Measurements from ENCODE around the gene ANAPC5.
"Not testable (repeated sequence)": the region's sequence is repeated elsewhere in the genome, so short reads cannot be mapped to it uniquely, and the experiment has no call there.

Gene ANAPC5

GRCh38 chr12:121365416-121366062 is 13.3 kb upstream of the ANAPC5 start:
- DNase-seq: no peak

GRCh38 chr12:121364683-121365121 is 12.5 kb upstream of the ANAPC5 start:
- DNase-seq: no peak

DNA sequence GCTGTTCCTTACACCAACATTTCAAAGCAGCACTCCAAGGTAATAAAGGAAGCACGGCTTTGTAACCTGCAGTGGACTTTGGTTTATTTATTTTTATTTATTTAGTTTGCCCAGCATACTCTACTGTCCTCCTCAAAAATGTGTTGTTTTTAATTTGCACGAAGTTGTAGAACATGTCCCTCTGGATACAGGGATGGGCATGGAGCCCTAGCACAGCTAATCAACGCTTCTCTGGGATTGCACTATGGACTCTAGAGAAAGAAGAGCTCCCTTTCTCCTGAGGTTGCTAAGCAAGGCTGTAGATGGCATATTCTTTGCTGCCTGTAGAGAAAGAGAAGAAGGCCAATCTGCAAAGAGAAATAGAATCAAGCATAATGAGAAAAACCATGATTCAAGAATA is 5.9 kb upstream of the ANAPC5 start:
- no peak for DNase-seq

GRCh38 chr12:121357331-121357730 is 5.1 kb upstream of the ANAPC5 start:
- DNase-seq: no peak

DNA sequence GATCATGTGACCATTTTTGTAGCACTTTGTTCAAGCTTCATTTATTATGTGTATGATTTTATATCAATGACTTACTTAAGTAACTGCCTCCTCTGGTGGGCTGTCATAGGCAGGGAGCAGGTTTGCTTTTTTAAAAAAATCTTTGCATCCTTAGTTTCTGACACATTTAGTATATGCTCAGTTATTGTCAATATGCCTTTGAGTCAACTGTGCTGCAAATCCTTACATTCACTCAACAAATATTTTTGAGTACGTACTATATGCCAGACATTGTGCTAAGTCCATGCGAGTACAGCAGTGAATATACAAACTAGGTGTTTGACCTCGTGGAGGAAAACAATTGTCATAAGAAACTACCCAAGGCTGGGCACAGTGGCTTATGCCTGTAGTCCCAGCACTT is 4.4 kb upstream of the ANAPC5 start:
- no peak for DNase-seq

DNA sequence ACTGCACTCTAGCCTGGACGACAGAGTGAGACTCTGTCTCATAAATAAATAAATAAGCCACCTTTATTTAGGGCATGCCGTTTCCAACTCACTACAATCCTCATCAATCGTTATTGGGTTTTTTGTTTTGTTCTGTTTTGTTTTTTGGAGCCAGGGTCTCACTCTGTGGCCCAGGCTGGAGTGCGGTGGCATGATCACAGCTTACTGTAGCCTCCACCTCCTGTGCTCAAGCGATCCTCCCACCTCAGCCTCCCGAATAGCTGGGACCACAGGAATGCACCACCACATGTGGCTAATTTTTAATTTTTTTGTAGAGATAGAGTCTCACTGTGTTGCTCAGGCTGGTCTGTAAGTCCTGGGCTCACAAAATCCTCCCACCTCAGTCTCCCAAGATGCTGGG is 3.6 kb upstream of the ANAPC5 start:
- DNase-seq: no peak

DNA sequence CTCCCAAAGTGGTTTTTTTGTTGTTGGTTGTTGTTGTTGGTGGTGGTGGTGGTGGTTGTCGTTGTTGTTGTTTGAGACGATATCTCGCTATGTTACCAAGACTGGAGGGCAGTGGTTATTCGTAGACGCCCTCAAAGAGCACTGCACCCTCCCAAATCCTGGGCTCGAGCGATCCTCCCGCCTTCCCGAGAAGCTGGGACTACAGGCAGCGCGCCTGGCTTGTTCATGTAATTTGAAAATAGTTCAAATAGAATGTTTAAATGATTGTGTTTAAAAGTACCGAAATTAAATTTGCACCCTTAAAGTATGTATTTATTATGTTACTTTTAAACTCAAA is 439 bp upstream of the ANAPC5 start:
- DNase-seq: peak; percentile 83

GRCh38 chr12:121346747-121347146 is 5.5 kb downstream of the ANAPC5 start:
- no peak for DNase-seq

- no peak for DNase-seq
Observed at GRCh38 chr12:121345151-121345815, 6.9 kb downstream of the ANAPC5 start.

DNA sequence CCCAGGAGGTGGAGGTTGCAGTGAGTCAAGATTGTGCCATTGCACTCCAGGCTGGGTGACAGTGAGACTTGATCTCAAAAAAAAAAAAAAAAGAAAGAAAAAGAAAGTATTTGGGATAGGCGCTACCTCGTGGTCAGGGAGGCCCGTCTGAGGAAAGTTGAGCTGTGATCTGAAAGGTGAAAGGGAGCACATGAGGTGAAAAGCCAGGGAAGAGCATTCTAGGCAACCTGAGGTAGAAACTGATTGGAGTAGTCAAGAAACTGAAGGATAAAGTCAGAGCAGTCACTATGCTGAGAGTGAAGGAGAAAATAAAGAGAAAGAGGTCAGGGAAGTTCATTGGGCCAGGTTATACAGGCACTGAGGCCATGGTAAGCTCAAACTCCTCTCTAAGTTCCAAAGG is 7.7 kb downstream of the ANAPC5 start:
- DNase-seq: no peak

DNA sequence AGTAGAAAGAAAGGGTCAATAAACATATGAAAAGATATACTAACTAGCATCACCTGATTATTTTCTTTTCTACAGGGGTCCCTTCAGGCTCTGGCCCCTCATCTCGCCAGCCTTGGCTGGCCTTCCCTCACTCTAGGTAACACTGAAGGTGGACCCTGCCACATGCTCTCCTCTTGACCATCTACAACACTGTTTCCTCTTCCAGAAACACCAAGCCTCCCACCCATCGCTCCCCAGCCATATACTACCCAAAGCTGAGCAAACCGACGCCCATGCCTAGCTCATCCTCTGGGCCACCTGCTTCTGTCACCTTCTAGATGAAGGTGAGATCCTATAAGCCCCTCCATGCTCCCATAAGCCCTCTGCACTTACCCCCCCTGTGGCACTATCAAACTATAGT is 14.8 kb downstream of the ANAPC5 start:
- DNase-seq: no peak

- DNase-seq: peak; percentile 63
Observed at GRCh38 chr12:121334513-121335343, 17.5 kb downstream of the ANAPC5 start.

DNA sequence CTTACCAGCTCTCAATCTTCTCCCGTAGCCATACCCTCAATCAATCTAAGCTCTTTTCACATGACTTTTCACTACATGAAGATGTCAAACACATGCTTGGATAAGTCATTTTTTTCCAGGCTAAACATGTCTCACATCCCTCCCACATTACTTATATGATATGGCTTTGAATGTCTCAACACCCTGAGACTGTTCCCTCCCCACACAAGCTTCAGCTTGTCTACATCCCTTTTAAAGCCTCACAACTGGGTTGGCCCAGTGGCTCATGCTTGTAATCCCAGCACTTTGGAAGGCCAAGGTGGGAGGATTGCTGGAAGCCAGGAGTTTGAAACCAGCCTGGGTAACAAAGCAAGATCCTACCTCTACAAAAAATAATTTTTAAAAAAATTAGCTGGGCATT is 18.5 kb downstream of the ANAPC5 start:
- no peak for DNase-seq

DNA sequence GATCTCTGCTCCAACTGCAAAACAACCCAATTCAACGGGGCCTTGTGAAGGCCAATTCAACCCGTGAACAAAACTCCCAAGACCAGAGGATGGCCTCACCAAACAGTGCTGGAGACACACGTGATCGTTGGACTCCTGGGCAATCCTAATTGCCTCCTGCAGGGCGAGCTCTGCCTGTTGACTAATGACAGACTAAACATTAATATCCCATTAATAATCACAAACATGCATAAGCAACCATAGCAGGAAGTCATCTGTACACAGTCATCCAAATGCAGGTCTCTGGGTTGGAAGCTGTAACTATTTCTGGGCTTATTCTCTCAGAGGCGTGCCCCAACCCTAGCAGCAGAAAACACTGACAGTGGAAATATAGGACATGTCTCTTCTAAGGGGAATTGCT is 21.0 kb downstream of the ANAPC5 start:
- no peak for DNase-seq

- no peak for DNase-seq
Observed at GRCh38 chr12:121330692-121331091, 21.5 kb downstream of the ANAPC5 start.

DNA sequence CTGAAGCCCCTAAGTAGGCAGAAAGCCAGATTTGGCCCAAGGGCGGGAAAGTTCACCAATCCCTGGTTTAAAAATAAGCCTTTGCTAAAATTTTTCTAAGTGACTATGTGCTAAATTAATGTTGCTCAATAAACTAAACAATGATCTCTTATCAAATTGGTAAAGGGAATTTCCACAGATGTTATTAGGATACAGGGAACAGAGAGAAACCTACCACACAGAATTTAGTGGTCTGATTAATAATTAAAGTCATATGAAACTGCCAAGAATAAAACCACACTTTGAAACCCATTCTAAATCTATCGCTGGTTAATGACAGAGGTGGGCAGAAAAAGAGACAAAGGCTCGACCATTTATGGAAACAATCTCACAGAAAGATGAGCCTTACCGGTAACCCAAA is 22.0 kb downstream of the ANAPC5 start:
- DNase-seq: no peak

DNA sequence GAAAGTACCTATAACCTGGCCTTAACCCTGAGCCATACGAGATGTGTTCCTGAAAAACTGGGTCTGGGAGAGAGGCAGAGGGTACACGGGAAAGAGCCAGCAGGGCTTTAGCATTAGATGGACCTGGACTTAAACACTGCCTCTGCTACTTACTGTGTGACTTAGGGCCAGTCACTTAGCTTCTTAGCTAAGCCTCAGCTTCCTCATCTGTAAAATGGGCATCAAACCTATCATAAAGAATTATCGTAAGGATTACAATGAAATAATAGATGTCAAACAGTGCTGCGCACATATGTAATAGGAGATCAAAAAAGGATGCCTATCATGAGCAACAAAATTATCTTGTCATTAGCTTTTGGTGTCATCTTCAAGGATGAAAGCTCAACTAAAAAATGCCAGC is 23.6 kb downstream of the ANAPC5 start:
- no peak for DNase-seq

DNA sequence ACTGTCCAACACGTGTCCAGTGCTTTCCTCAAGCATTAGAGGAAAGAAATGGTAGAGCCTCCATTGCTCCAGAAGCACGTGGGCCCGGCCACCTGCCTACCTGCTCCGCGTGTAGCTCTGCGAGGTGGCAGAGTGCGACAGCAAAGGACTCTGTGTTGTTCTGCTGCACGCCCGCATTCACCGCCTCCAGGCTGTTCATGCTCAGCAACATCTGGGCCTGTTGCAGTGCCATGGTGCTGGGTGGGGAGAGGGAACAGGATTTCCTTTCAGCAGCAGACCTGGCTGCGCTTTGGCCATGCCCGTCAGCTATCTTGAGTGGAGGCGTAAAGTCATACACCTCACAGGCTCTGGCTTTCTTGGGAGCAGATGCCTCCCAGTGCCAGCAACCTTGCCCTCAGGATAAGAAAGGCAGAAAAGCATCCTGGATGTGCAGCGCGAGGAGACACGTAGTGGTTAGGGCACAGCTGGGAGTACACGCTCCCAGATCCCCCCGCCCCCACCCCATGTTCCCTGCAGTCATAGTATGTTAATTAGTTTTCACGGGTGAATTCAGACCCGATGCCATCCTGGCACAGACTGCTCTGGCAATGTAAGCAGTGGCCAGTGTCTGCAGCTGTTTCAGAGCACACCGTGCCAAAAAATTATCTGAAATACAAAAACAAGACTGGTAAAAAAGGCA is 25.1 kb downstream of the ANAPC5 start:
- DNase-seq: no peak

- no peak for DNase-seq
Observed at GRCh38 chr12:121325922-121326396, 26.3 kb downstream of the ANAPC5 start.

- no peak for DNase-seq
Observed at GRCh38 chr12:121323908-121324307, 28.3 kb downstream of the ANAPC5 start.

GRCh38 chr12:121318121-121318520 is 34.1 kb downstream of the ANAPC5 start:
- DNase-seq: no peak

- no peak for DNase-seq
Observed at GRCh38 chr12:121314431-121314830, 37.8 kb downstream of the ANAPC5 start.

DNA sequence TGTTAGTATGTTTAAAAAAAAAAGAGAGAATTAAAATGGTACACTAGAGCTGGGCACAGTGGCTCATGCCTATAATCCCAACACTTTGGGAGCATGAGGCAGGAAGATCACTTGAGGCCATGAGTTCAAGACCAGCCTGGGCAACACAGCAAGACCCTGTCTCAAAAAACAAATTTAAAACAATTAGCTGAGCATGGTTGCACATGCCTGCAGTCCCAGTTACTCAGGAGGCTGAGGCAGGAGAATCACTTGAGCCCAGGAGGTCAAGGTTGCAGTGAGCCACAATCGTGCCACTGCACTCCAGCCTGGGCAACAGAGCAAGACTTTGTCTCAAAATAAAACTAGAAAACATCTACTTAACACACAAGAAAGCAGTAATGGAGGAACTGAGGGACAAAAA is 42.0 kb downstream of the ANAPC5 start:
- DNase-seq: not testable (repeated sequence)

Measured in NCI-H146 (cell line).